K562 (cell line): ENCODE measurements around the gene TMC2. TPM values are rescaled to one million over a fixed set of nuclear protein-coding genes. Genes with fewer than 3 reads are reported as not detected.

Experiments used
- ATAC-seq: fragments of 200-7000 bp; cut with Tn5 transposase; 3 replicates; pipeline ENCODE4 v1.9.1; 2020; ENCODE audit warnings: moderate library complexity
- BruUV-seq: library from RNA; stranded (reverse); fragments of 400-500 nt; replicated peaks from 2 replicates; lab custom pipeline; 2021; lab: Mats Ljungman, UMichigan
- CTCF ChIA-PET: fragments of 300-600 bp; formaldehyde crosslinking; extraction: SDS; loops from one replicate; lab custom pipeline; 2021; ENCODE audit warnings: low intra/inter-chr PET ratio; lab: Yijun Ruan, JAX
- POLR2A ChIA-PET: fragments of 300-600, 350-650 bp; sonication (Branson Sonifier 250); formaldehyde crosslinking; extraction: SDS; loops from one replicate; lab custom pipeline; 2021; ENCODE audit warnings: antibody characterized with exemption, inconsistent platforms; lab: Yijun Ruan, JAX
- DNase-seq, 4 experiments: peaks; one replicate each; pipeline versions ENCODE4 v3.0.0 to v3.0.0-alpha.2; 2011 to 2018; ENCODE audit warnings: low spot score in 3 of 4, mixed read lengths in 3 of 4; ENCODE audit errors: extremely low read depth in 1 of 4
- FAIRE-seq: peaks from 2 replicates; lab custom pipeline; 2011; peaks lifted over from hg19 to GRCh38; lab: Jason Lieb, UNC
- H2AFZ ChIP-seq: 2 replicates; pipeline ENCODE4 v1.6.0; 2011; ENCODE audit warnings: low read depth, low read length, control low read depth, inconsistent platforms
- H3K27ac ChIP-seq: fragments of 200-600 bp; 3 replicates; pipeline ENCODE4 v1.8.0; 2011; ENCODE audit warnings: low read depth, mild to moderate bottlenecking, control low read depth, inconsistent platforms, low read length, moderate library complexity, mixed read lengths; ENCODE audit errors: extremely low read depth
- H3K27me3 ChIP-seq, 2 experiments: fragments of 300-600 bp in 1 of 2; 2 replicates in 1 of 2; 3 replicates in 1 of 2; pipeline versions ENCODE4 v1.6.0 to v1.8.0; 2011; ENCODE audit warnings: inconsistent platforms in 2 of 2, low read length in 2 of 2, mild to moderate bottlenecking in 1 of 2, mixed read lengths in 1 of 2, moderate library complexity in 1 of 2; ENCODE audit not compliant: control insufficient read depth in 2 of 2, insufficient read depth in 2 of 2
- H3K36me3 ChIP-seq: fragments of 300-600 bp; 3 replicates; pipeline ENCODE4 v1.8.0; 2011; ENCODE audit warnings: mild to moderate bottlenecking, low read length, inconsistent platforms; ENCODE audit not compliant: control insufficient read depth, insufficient read depth
- H3K4me1 ChIP-seq, 2 experiments: fragments of 200-600 bp in 1 of 2; replicated peaks in 1 of 2; 2 replicates in 1 of 2; 3 replicates in 1 of 2; pipeline versions ENCODE4 v1.5.1 to v1.8.0; 2011; ENCODE audit warnings: inconsistent platforms in 2 of 2, low read length in 2 of 2, mild to moderate bottlenecking in 1 of 2, mixed read lengths in 1 of 2, moderate library complexity in 1 of 2; ENCODE audit not compliant: control insufficient read depth in 2 of 2, insufficient read depth in 2 of 2
- H3K4me2 ChIP-seq: 2 replicates; pipeline ENCODE4 v1.6.1; 2011; ENCODE audit warnings: low read length, control low read depth, inconsistent platforms, mixed read lengths; ENCODE audit not compliant: insufficient read depth
- H3K4me3 ChIP-seq: fragments of 200-600 bp; sonication (generic), shearing (Covaris generic); 2 replicates; pipeline ENCODE4 v1.5.1; 2016; ENCODE audit warnings: control low read depth, inconsistent platforms
- H3K79me2 ChIP-seq: fragments of 200-600 bp; 3 replicates; pipeline ENCODE4 v1.8.0; 2011; ENCODE audit warnings: low read length, inconsistent platforms; ENCODE audit not compliant: control insufficient read depth, insufficient read depth
- H3K9ac ChIP-seq, 2 experiments: 2 replicates each; pipeline versions ENCODE4 v1.6.0 to v1.6.1; 2011; ENCODE audit warnings: low read depth in 2 of 2, low read length in 2 of 2, control low read depth in 1 of 2, inconsistent platforms in 1 of 2, mild to moderate bottlenecking in 1 of 2, mixed read lengths in 1 of 2; ENCODE audit not compliant: insufficient read depth in 1 of 2
- H3K9me1 ChIP-seq: one replicate; pipeline ENCODE4 v1.6.0; 2011; ENCODE audit warnings: inconsistent platforms, mild to moderate bottlenecking, low read length, moderate library complexity; ENCODE audit not compliant: control insufficient read depth, insufficient read depth
- H3K9me3 ChIP-seq: replicated peaks from 2 replicates; pipeline ENCODE4 v1.5.1; 2011; ENCODE audit warnings: low read depth, low read length, inconsistent platforms; ENCODE audit not compliant: control insufficient read depth, insufficient read depth
- H4K20me1 ChIP-seq: replicated peaks from 2 replicates; pipeline ENCODE4 v1.6.1; 2011; ENCODE audit warnings: low read length, inconsistent platforms, mixed read lengths; ENCODE audit not compliant: control insufficient read depth, insufficient read depth
- AFF4 ChIP-seq: sonication (generic); formaldehyde crosslinking; IDR thresholded peaks from 2 replicates; pipeline ENCODE4 v1.8.0; 2023; ENCODE audit warnings: mild to moderate bottlenecking, missing genetic modification reagents
- GTF2A2 ChIP-seq: IDR thresholded peaks from 2 replicates; pipeline ENCODE4 v1.6.1; 2016; ENCODE audit warnings: mild to moderate bottlenecking, missing genetic modification characterization, missing compliant biosample characterization
- KDM5B ChIP-seq: fragments of 200-600 bp; sonication (generic); IDR thresholded peaks from 2 replicates; pipeline ENCODE4 v1.6.1; 2012; ENCODE audit warnings: low read depth, mild to moderate bottlenecking, moderate library complexity, low read length, control low read depth, inconsistent platforms; ENCODE audit not compliant: insufficient replicate concordance
- PATZ1 ChIP-seq: fragments of 250-450 bp; sonication (Bioruptor Pico); IDR thresholded peaks from 2 replicates; pipeline ENCODE4 v1.5.0; 2020; ENCODE audit warnings: mild to moderate bottlenecking, borderline replicate concordance
- PML ChIP-seq: IDR thresholded peaks from 2 replicates; pipeline ENCODE4 v1.6.1; 2012; ENCODE audit warnings: low read length, inconsistent platforms
- RBFOX2 ChIP-seq: fragments of 200-400 bp; formaldehyde crosslinking; IDR thresholded peaks from 2 replicates; pipeline ENCODE4 v1.6.1; 2017; ENCODE audit warnings: low read depth, mild to moderate bottlenecking, low read length, moderate library complexity
- SRSF1 ChIP-seq: fragments of 200-400 bp; formaldehyde crosslinking; IDR thresholded peaks from 2 replicates; pipeline ENCODE4 v1.6.1; 2017; ENCODE audit warnings: mild to moderate bottlenecking, low read depth, low read length, moderate library complexity
- VEZF1 ChIP-seq: fragments of 200-800 bp; sonication (Bioruptor generic); IDR thresholded peaks from 2 replicates; pipeline ENCODE4 v1.6.1; 2017; ENCODE audit warnings: missing genetic modification characterization, missing compliant biosample characterization
- WGBS: fragments of 100-300 bp; shearing (Covaris generic); methylation state at CpG from one replicate; pipeline ENCODE4 v1.1.6; 2016; ENCODE audit warnings: low coverage, mixed read lengths; ENCODE audit not compliant: insufficient coverage; ENCODE audit errors: missing lambda C conversion rate; 5-methylcytosine and 5-hydroxymethylcytosine counted together
- in situ Hi-C: fragments of 300-500 bp; cut with MboI; formaldehyde crosslinking; loops from 4 replicates; pipeline ENCODE4 v1.15.0; 2018; ENCODE audit warnings: inconsistent platforms, mixed read lengths
- intact Hi-C: fragments of 100-400 bp; cut with micrococcal nuclease; formaldehyde crosslinking; loops from 2 replicates; pipeline ENCODE4 v1.14.2; 2022
- polyA plus RNA-seq, 8 experiments: library from polyadenylated mRNA; depleted of rRNA in 4 of 8; stranded (reverse) in 5 of 8; unstranded in 3 of 8; fragments of >200 nt; fragmentation: Nextera tagmentation in 2 of 8; fragmentation: Illumina TruSeq in 1 of 8; extraction: Ambion mirVana in 2 of 8; extraction: Trizol in 1 of 8; gene quantifications; 2 replicates each; pipeline versions ENCODE4 v1.2.1 to v1.2.3, GENCODE V29; 2011 to 2014; ENCODE audit warnings: inconsistent platforms in 1 of 8, missing spikeins in 1 of 8
- total RNA-seq, 7 experiments: library from RNA; depleted of rRNA in 6 of 7; stranded (reverse); fragments of >200 nt in 6 of 7; fragmentation: Illumina TruSeq in 2 of 7; extraction: Trizol in 2 of 7; gene quantifications; 2 replicates each; pipeline versions ENCODE4 v1.2.1 to v1.2.3, GENCODE V29; 2011 to 2021; ENCODE audit warnings: low replicate concordance in 1 of 7
- TF ChIP-seq, protein P1 (sequence below): IDR thresholded peaks from 3 replicates; pipeline ENCODE4 v1.6.1; 2011; ENCODE audit warnings: borderline replicate concordance, mild to moderate bottlenecking; ENCODE audit not compliant: insufficient read length, insufficient read depth

TMC2 gene
- total and polyA plus RNA-seq, 9 of the 15 experiments (the other 6 are each of a cell fraction or from before 2014, with no cell fraction given): not detected

DNA sequence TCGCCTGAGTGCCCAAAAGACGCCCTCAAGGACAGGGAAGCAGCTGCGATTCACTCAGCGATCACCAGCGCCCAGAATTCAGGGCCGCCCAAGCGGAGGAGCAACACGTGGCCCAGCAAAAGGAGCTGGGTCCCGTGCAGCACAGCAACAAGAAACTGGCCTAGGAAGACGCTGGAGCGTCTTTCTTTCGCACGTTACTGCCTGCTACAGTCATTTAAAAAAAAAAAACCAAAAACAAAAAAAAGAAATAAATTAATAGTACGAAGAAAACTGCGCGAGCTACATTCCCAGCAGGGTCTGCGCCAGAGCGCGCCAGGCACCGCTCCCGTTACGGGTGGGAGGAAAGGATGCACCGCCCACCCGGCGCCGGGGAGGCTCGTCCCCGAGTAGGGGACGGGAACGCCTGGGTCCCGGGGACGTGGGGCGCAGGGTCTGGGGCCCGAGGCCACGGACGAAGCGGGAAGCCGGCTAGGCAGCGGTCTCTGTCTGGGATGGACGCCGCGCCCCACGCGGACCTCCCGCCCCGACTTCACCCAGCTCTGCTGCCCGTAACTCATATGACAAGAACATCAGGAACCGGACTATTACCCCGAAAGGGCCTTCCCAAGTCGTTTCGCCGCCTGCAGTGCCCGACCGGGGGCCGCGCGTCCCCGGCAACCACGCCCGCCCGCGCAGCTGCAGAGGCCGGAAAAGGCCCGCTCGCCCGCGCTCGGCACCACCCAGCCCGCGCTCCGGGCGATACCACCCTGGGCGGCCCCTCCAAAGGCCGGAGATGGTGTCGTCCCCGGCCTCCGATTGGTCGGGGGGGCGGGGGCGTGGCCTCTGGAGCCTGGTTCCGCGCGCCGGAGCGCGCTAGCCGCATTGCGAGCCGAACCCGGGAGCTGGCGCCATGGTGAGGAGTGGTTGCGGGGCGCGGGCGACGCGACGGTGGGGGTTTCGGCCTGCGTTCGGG is 115.7 kb downstream of the TMC2 start, which contains the start of gene NOP56:
TSS of gene NOP56 (plus strand) at position 861 of the 952 bp plus-strand sequence. CDS start at position 890, 29 bp downstream.
- POLR2A ChIA-PET: interaction anchor here (0.6 to 4.1 kb wide), 19 partner anchors 10 to 337 kb away, joined by 3 to 46 read pairs (median 3); partner anchors contain the start of genes IDH3B and SNRPB
- intact Hi-C loops: loop anchor here (5.0 kb wide), 2 partner anchors 125 to 185 kb away; no protein-coding TSS in a partner anchor
- TF ChIP-seq AFF4 (CRISPR knock-in tag) (peak; percentile 93), SRSF1 (peak; percentile 42; the same call in 1 of the 2 replicates), PATZ1 (no peak), GTF2A2 (tag) (no peak), VEZF1 (peak; percentile 62), RBFOX2 (peak; percentile 99), KDM5B (peak; percentile 95), PML (no peak)
- TF ChIP-seq, protein P1, sequence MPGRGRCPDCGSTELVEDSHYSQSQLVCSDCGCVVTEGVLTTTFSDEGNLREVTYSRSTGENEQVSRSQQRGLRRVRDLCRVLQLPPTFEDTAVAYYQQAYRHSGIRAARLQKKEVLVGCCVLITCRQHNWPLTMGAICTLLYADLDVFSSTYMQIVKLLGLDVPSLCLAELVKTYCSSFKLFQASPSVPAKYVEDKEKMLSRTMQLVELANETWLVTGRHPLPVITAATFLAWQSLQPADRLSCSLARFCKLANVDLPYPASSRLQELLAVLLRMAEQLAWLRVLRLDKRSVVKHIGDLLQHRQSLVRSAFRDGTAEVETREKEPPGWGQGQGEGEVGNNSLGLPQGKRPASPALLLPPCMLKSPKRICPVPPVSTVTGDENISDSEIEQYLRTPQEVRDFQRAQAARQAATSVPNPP: no peak

More for the DNA sequence above, 115.7 kb downstream of the TMC2 start, which contains the start of gene NOP56:
- Histone ChIP-seq H4K20me1 (peaks cover 30% of the 10 kb centered on the region), H3K27ac (peak within 1 kb of the TSS; percentile 94), H3K4me1 (peaks cover 19 to 22% of the 10 kb centered on the region in 2 experiments; a peak in 4 of 5 replicates), H2AFZ (peak within 1 kb of the TSS; percentile 45; the same call in 1 of the 2 replicates), H3K36me3 (peaks cover 44% of the 10 kb centered on the region), H3K9me1 (peaks cover 15% of the 10 kb centered on the region), H3K4me3 (peak within 1 kb of the TSS; percentile 70), H3K27me3 (no peaks in the 10 kb centered on the region), H3K4me2 (peak within 1 kb of the TSS; percentile 97), H3K9me3 (no peaks in the 10 kb centered on the region), H3K79me2 (peaks cover 60% of the 10 kb centered on the region), H3K9ac (peak within 1 kb of the TSS; percentile 94 to 99)
- DNase-seq: peak; percentile 85 to 91 (median 88)
- 0% methylated on average over 15 of the region's 101 CpGs for WGBS
- TSS peak; percentile 79 for BruUV-seq
- peak; percentile 72 for FAIRE-seq
- in situ Hi-C loops: no loop called here
- peak; percentile 94 for ATAC-seq
- CTCF ChIA-PET: interaction anchor here (0.5 to 1.2 kb wide), 2 partner anchors 100 to 107 kb away, joined by 3 read pairs; no protein-coding TSS in a partner anchor
